ENCODE measurements around the gene ITSN1. TPM values are rescaled to one million over a fixed set of nuclear protein-coding genes. Genes with fewer than 3 reads are reported as not detected.

The ITSN1 gene
- total and polyA plus RNA-seq, 3 donors from 2014 or later: 20.0 to 56.6 (median 48.4) TPM

GRCh38 chr21:33802481-33802880 is 160.2 kb downstream of the ITSN1 start:
- no peak for DNase-seq
- WGBS, 2 donors: 52 to 61% methylated on average over 4 of the region's 4 CpGs
- Histone ChIP-seq H3K27ac (peak overlapping the region in 1 of 2 donors; percentile 60), H3K36me3 (ENCODE audit: low read depth, missing control alignments) (no peaks in the 10 kb centered on the region), H3K4me1 (peaks cover 9% of the 10 kb centered on the region), H3K9me3 (no peaks in the 10 kb centered on the region), H3K27me3 (no peaks in the 10 kb centered on the region), H3K4me3 (no peak overlapping the region)
- TF ChIP-seq POLR2A (IDR thresholded peaks at IDR 0.05) (no peak), CTCF (IDR thresholded peaks at IDR 0.05) (no peak)
- intact Hi-C loops (cut with DNase I; ENCODE audit: low total_unique reads): no loop called here

- H3K9me3 ChIP-seq: no peaks in the 10 kb centered on the region
- H3K4me3 ChIP-seq: no peak overlapping the region
- 89 to 91% methylated on average over 2 of the region's 2 CpGs for WGBS, 2 donors
- intact Hi-C loops (cut with DNase I; ENCODE audit: low total_unique reads): no loop called here
- peaks cover 16% of the 10 kb centered on the region for H3K4me1 ChIP-seq
- TF ChIP-seq CTCF (IDR thresholded peaks at IDR 0.05): no peak
- no peak for TF ChIP-seq POLR2A (IDR thresholded peaks at IDR 0.05)
- H3K27me3 ChIP-seq: no peaks in the 10 kb centered on the region
- H3K36me3 ChIP-seq (ENCODE audit: low read depth, missing control alignments): no peaks in the 10 kb centered on the region
- H3K27ac ChIP-seq: peak overlapping the region in 1 of 2 donors; percentile 71
- DNase-seq: no peak
Measured at GRCh38 chr21:33808715-33809367, 166.5 kb downstream of the ITSN1 start.

- TF ChIP-seq CTCF (IDR thresholded peaks at IDR 0.05): no peak
- TF ChIP-seq POLR2A (IDR thresholded peaks at IDR 0.05): no peak
- Histone ChIP-seq H3K27me3 (no peaks in the 10 kb centered on the region), H3K4me1 (peaks cover 16% of the 10 kb centered on the region), H3K9me3 (no peaks in the 10 kb centered on the region), H3K4me3 (no peak overlapping the region), H3K27ac (peak overlapping the region; percentile 63 to 71), H3K36me3 (ENCODE audit: low read depth, missing control alignments) (no peaks in the 10 kb centered on the region)
- 43 to 54% methylated on average over 4 of the region's 4 CpGs for WGBS, 2 donors
- DNase-seq: no peak
- intact Hi-C loops (cut with DNase I; ENCODE audit: low total_unique reads): no loop called here
Measured at GRCh38 chr21:33810766-33811165, 168.5 kb downstream of the ITSN1 start.

- 43% methylated on average over 5 of the region's 5 CpGs for WGBS, 2 donors
- Histone ChIP-seq H3K9me3 (no peaks in the 10 kb centered on the region), H3K27ac (peak overlapping the region; percentile 63 to 71), H3K27me3 (no peaks in the 10 kb centered on the region), H3K4me3 (no peak overlapping the region), H3K4me1 (peaks cover 16% of the 10 kb centered on the region), H3K36me3 (ENCODE audit: low read depth, missing control alignments) (no peaks in the 10 kb centered on the region)
- TF ChIP-seq POLR2A (IDR thresholded peaks at IDR 0.05) (no peak), CTCF (IDR thresholded peaks at IDR 0.05) (no peak)
- DNase-seq: no peak
- intact Hi-C loops (cut with DNase I; ENCODE audit: low total_unique reads): no loop called here
Measured at GRCh38 chr21:33811167-33812010, 169.1 kb downstream of the ITSN1 start.
